Endothelial cell of umbilical vein (primary cell): ENCODE measurements around the gene CELA3A.
"Not testable (repeated sequence)": the region's sequence is repeated elsewhere in the genome, so short reads cannot be mapped to it uniquely, and the experiment has no call there.

Experiments
- EZH2 ChIP-seq: IDR thresholded peaks from 2 replicates; pipeline ENCODE4 v1.6.1; 2012; ENCODE audit warnings: borderline replicate concordance, low read depth, mild to moderate bottlenecking, moderate library complexity, low read length, inconsistent platforms; ENCODE audit not compliant: severe bottlenecking
- FOS ChIP-seq: IDR thresholded peaks from 2 replicates; pipeline ENCODE4 v1.6.1; 2011; ENCODE audit warnings: mild to moderate bottlenecking, low read length, moderate library complexity, borderline replicate concordance; ENCODE audit not compliant: insufficient read depth
- GATA2 ChIP-seq: IDR thresholded peaks from 2 replicates; pipeline ENCODE4 v1.7.0; 2011; ENCODE audit warnings: low read depth, mild to moderate bottlenecking, moderate library complexity, mixed read lengths, low read length; ENCODE audit not compliant: insufficient read length, insufficient read depth
- JUN ChIP-seq: IDR thresholded peaks from 2 replicates; pipeline ENCODE4 v1.6.1; 2011; ENCODE audit warnings: borderline replicate concordance, low read depth; ENCODE audit not compliant: insufficient read length, insufficient read depth
- MYC ChIP-seq: IDR thresholded peaks from one replicate; pipeline ENCODE4 v1.6.1; 2011; ENCODE audit warnings: mild to moderate bottlenecking, low read depth, low read length
- POLR2A ChIP-seq: IDR thresholded peaks from 2 replicates; pipeline ENCODE4 v1.6.1; 2012; ENCODE audit warnings: low read depth, mild to moderate bottlenecking, control low read depth, low read length
- POLR2AphosphoS5 ChIP-seq: IDR thresholded peaks from 2 replicates; pipeline ENCODE4 v1.6.1; 2012; ENCODE audit warnings: low read depth, mild to moderate bottlenecking, control low read depth, low read length, moderate library complexity; ENCODE audit not compliant: insufficient read depth
- TF ChIP-seq, protein P1 (sequence below): IDR thresholded peaks from 2 replicates; pipeline ENCODE4 v1.6.1; 2011; ENCODE audit not compliant: insufficient read depth, insufficient read length
- TF ChIP-seq, protein P2 (sequence below), 2 donors: IDR thresholded peaks; 1 replicate in 1 of 2; 2 replicates in 1 of 2; pipeline ENCODE4 v1.5.1; 2011; ENCODE audit warnings: low read length in 2 of 2, mild to moderate bottlenecking in 2 of 2, moderate library complexity in 2 of 2, control low read depth in 1 of 2, inconsistent platforms in 1 of 2, low read depth in 1 of 2; ENCODE audit not compliant: insufficient read depth in 1 of 2; ENCODE audit errors: extremely low read depth in 1 of 2

GRCh38 chr1:21967216-21967615 is 34.2 kb upstream of the CELA3A start:
- TF ChIP-seq, protein P1, sequence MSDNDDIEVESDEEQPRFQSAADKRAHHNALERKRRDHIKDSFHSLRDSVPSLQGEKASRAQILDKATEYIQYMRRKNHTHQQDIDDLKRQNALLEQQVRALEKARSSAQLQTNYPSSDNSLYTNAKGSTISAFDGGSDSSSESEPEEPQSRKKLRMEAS = not testable (repeated sequence)
- TF ChIP-seq, protein P2, sequence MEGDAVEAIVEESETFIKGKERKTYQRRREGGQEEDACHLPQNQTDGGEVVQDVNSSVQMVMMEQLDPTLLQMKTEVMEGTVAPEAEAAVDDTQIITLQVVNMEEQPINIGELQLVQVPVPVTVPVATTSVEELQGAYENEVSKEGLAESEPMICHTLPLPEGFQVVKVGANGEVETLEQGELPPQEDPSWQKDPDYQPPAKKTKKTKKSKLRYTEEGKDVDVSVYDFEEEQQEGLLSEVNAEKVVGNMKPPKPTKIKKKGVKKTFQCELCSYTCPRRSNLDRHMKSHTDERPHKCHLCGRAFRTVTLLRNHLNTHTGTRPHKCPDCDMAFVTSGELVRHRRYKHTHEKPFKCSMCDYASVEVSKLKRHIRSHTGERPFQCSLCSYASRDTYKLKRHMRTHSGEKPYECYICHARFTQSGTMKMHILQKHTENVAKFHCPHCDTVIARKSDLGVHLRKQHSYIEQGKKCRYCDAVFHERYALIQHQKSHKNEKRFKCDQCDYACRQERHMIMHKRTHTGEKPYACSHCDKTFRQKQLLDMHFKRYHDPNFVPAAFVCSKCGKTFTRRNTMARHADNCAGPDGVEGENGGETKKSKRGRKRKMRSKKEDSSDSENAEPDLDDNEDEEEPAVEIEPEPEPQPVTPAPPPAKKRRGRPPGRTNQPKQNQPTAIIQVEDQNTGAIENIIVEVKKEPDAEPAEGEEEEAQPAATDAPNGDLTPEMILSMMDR (IDR thresholded peaks at IDR 0.05; ENCODE audit: extremely low read depth in 1 of 2, insufficient read depth in 1 of 2, low read depth in 1 of 2, low read length in 2 of 2) = not testable (repeated sequence)
- not testable (repeated sequence) for TF ChIP-seq POLR2A, POLR2AphosphoS5, FOS, MYC, JUN, EZH2, GATA2
